ENCODE measurements around the gene NRN1. TPM values are rescaled to one million over a fixed set of nuclear protein-coding genes. Genes with fewer than 3 reads are reported as not detected.

NRN1 gene
- total RNA-seq, 4 donors from 2014 or later, result 1.3 to 23.0 (median 9.1) TPM

GRCh38 chr6:6002005-6002847 lies 4.5 kb downstream of the NRN1 start:
- no peak for TF ChIP-seq CTCF (IDR thresholded peaks at IDR 0.05)
- TF ChIP-seq POLR2A (IDR thresholded peaks at IDR 0.05), result no peak
- no peaks in the 10 kb centered on the region for H3K9me3 ChIP-seq
- no peak overlapping the region for H3K27ac ChIP-seq
- DNase-seq, result no peak
- H3K4me3 ChIP-seq, result no peak overlapping the region
- no peaks in the 10 kb centered on the region for H3K36me3 ChIP-seq
- intact Hi-C loops (cut with DNase I; ENCODE audit: low total_unique reads), result no loop called here
- H3K27me3 ChIP-seq, result peaks cover 47 to 84% of the 10 kb centered on the region in 2 donors
- peaks cover 0 to 10% of the 10 kb centered on the region in 2 donors for H3K4me1 ChIP-seq

GRCh38 chr6:6001443-6001842 lies 5.3 kb downstream of the NRN1 start:
- peaks cover 0 to 14% of the 10 kb centered on the region in 2 donors for H3K4me1 ChIP-seq

GRCh38 chr6:5999688-6000608 lies 6.8 kb downstream of the NRN1 start:
- Histone ChIP-seq H3K36me3 (no peaks in the 10 kb centered on the region), H3K27me3 (peaks cover 33 to 83% of the 10 kb centered on the region in 2 donors), H3K27ac (no peak overlapping the region), H3K4me3 (no peak overlapping the region), H3K9me3 (no peaks in the 10 kb centered on the region), H3K4me1 (peaks cover 0 to 14% of the 10 kb centered on the region in 2 donors)
- no peak for TF ChIP-seq CTCF (IDR thresholded peaks at IDR 0.05)
- no peak for TF ChIP-seq POLR2A (IDR thresholded peaks at IDR 0.05)
- no peak for DNase-seq
- intact Hi-C loops (cut with DNase I; ENCODE audit: low total_unique reads), result no loop called here

More at GRCh38 chr6:6001443-6001842, 5.3 kb downstream of the NRN1 start:
- H3K27me3 ChIP-seq, result peaks cover 45 to 84% of the 10 kb centered on the region in 2 donors
- H3K27ac ChIP-seq, result no peak overlapping the region
- no peak for TF ChIP-seq POLR2A (IDR thresholded peaks at IDR 0.05)
- no peak for TF ChIP-seq CTCF (IDR thresholded peaks at IDR 0.05)
- intact Hi-C loops (cut with DNase I; ENCODE audit: low total_unique reads), result no loop called here
- no peak overlapping the region for H3K4me3 ChIP-seq
- no peak for DNase-seq
- H3K36me3 ChIP-seq, result no peaks in the 10 kb centered on the region
- H3K9me3 ChIP-seq, result no peaks in the 10 kb centered on the region

GRCh38 chr6:5998711-5999687 lies 7.7 kb downstream of the NRN1 start:
- Histone ChIP-seq H3K4me3 (no peak overlapping the region), H3K27me3 (peaks cover 30 to 81% of the 10 kb centered on the region in 2 donors), H3K4me1 (peaks cover 0 to 14% of the 10 kb centered on the region in 2 donors), H3K36me3 (no peaks in the 10 kb centered on the region), H3K9me3 (no peaks in the 10 kb centered on the region), H3K27ac (no peak overlapping the region)
- no peak for DNase-seq
- intact Hi-C loops (cut with DNase I; ENCODE audit: low total_unique reads), result no loop called here
- TF ChIP-seq CTCF (IDR thresholded peaks at IDR 0.05) (no peak), POLR2A (IDR thresholded peaks at IDR 0.05) (no peak)

Measured in uterus (tissue), 4 donors.